BJ (cell line): Measurements from ENCODE around the gene OR4C46. TPM values are rescaled to one million over a fixed set of nuclear protein-coding genes. Genes with fewer than 3 reads are reported as not detected.
"Not testable (repeated sequence)": the region's sequence is repeated elsewhere in the genome, so short reads cannot be mapped to it uniquely, and the experiment has no call there.

Source experiments
- CTCF ChIA-PET: fragments of 350-600 bp; formaldehyde crosslinking; extraction: SDS; loops from one replicate; lab custom pipeline; 2021; ENCODE audit warnings: antibody characterized with exemption, inconsistent platforms; lab: Yijun Ruan, JAX
- POLR2A ChIA-PET: fragments of 300-600 bp; sonication (Branson Sonifier 250); formaldehyde crosslinking; extraction: SDS; loops from one replicate; lab custom pipeline; 2021; ENCODE audit warnings: antibody characterized with exemption; lab: Charles Lee
- DNase-seq: peaks from one replicate; pipeline ENCODE4 v3.0.0-alpha.2; 2011; ENCODE audit warnings: low read depth
- H3K27me3 ChIP-seq: 2 replicates; pipeline ENCODE4 v1.6.0; 2011; ENCODE audit warnings: low read length; ENCODE audit not compliant: control insufficient read depth, insufficient read depth
- H3K36me3 ChIP-seq: 2 replicates; pipeline ENCODE4 v1.5.1; 2011; ENCODE audit warnings: low read length; ENCODE audit not compliant: control insufficient read depth, insufficient read depth
- H3K4me3 ChIP-seq: 2 replicates; pipeline ENCODE4 v1.5.1; 2011; ENCODE audit warnings: low read depth, mild to moderate bottlenecking, control low read depth, low read length
- CTCF ChIP-seq: IDR thresholded peaks from 2 replicates; pipeline ENCODE4 v1.5.1; 2011; ENCODE audit warnings: low read depth, mild to moderate bottlenecking, control low read depth, inconsistent platforms, low read length, moderate library complexity; ENCODE audit not compliant: insufficient read depth
- polyA minus RNA-seq: library from RNA; depleted of rRNA, polyadenylated mRNA; stranded (reverse); fragments of >200 nt; gene quantifications from 2 replicates; pipeline ENCODE4 v1.2.3, GENCODE V29; 2011; rRNA and poly(A)+ RNA removed
- polyA plus RNA-seq: library from polyadenylated mRNA; depleted of rRNA; stranded (reverse); fragments of >200 nt; gene quantifications from 2 replicates; pipeline ENCODE4 v1.2.3, GENCODE V29; 2011; rRNA removed

The OR4C46 gene
- not detected in 2 replicates for polyA plus RNA-seq
- polyA minus RNA-seq, result not detected in 2 replicates

- Histone ChIP-seq H3K36me3 (no peaks in the 10 kb centered on the region), H3K27me3 (no peaks in the 10 kb centered on the region), H3K4me3 (no peak within 1 kb of the TSS)
- ChIA-PET CTCF (no interaction called here), POLR2A (no interaction called here)
- no peak for DNase-seq
- no peak for TF ChIP-seq CTCF
Observed at GRCh38 chr11:54603898-54604297, at the start of gene OR4C46. OR4C46 (minus strand) TSS chr11:54603998; CDS start chr11:54603998, 0 bp downstream.

- H3K36me3 ChIP-seq, CTCF ChIA-PET, DNase-seq, POLR2A ChIA-PET, H3K27me3 ChIP-seq, H3K4me3 ChIP-seq: not testable (repeated sequence)
Observed at GRCh38 chr11:54645606-54646005, 41.8 kb upstream of the OR4C46 start.

- H3K36me3 ChIP-seq, DNase-seq, H3K27me3 ChIP-seq, CTCF ChIA-PET, H3K4me3 ChIP-seq, POLR2A ChIA-PET: not testable (repeated sequence)
Observed at GRCh38 chr11:54561439-54561838, 42.4 kb downstream of the OR4C46 start.

GRCh38 chr11:54558919-54559318, 44.9 kb downstream of the OR4C46 start:
- Histone ChIP-seq H3K27me3 (no peaks in the 10 kb centered on the region), H3K36me3 (no peaks in the 10 kb centered on the region), H3K4me3 (no peak overlapping the region)
- no peak for DNase-seq
- ChIA-PET POLR2A (no interaction called here), CTCF (no interaction called here)
- no peak for TF ChIP-seq CTCF

DNA sequence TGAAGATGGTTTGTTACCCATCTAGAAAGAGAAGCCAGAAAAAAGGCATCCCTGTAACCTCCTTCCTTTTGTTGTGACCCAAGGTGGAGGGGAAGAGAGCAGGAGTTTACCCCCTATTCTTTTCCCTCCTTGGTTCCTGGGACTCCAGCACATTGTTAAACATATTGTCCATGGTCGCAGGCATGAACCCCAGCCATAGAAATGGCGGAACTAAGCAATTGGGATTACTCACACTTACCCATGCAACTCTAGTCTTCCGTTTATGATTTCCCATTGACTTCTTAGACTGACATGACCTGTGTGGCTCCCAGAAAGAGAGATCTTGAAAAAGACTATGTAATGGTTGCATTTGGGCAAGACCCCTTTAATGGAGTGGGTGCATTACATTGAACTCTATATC, 45.4 kb downstream of the OR4C46 start:
- no peak for DNase-seq
- no peak for TF ChIP-seq CTCF

More for the DNA sequence above, 45.4 kb downstream of the OR4C46 start:
- ChIA-PET POLR2A (no interaction called here), CTCF (no interaction called here)
- no peaks in the 10 kb centered on the region for H3K27me3 ChIP-seq
- no peak overlapping the region for H3K4me3 ChIP-seq
- no peaks in the 10 kb centered on the region for H3K36me3 ChIP-seq

Other genes with a start within 250 kb of the OR4C46 start
- not detected in 2 replicates for gene OR4A5, start 102.8 kb upstream of the OR4C46 start, polyA plus RNA-seq